ENCODE results near the gene RHOBTB3.
"Not testable (repeated sequence)": the region's sequence is repeated elsewhere in the genome, so short reads cannot be mapped to it uniquely, and the experiment has no call there.

RHOBTB3 gene

GRCh38 chr5:95830226-95830625 lies 99.1 kb downstream of the RHOBTB3 start:
- TF ChIP-seq POLR2A (IDR thresholded peaks at IDR 0.05; ENCODE audit: low read depth, low read length) (no peak), POLR2AphosphoS5 (IDR thresholded peaks at IDR 0.05; ENCODE audit: low read depth, low read length) (no peak), TAF1 (IDR thresholded peaks at IDR 0.05; ENCODE audit: borderline replicate concordance, low read depth, low read length) (no peak)
- DNase-seq (ENCODE audit: insufficient read length) (no peak), FAIRE-seq (no peak)

GRCh38 chr5:95832664-95833063 lies 101.5 kb downstream of the RHOBTB3 start:
- FAIRE-seq (peak; percentile 14), DNase-seq (ENCODE audit: insufficient read length) (no peak)
- no peak for TF ChIP-seq POLR2A (IDR thresholded peaks at IDR 0.05; ENCODE audit: low read depth, low read length)
- TF ChIP-seq TAF1 (IDR thresholded peaks at IDR 0.05; ENCODE audit: borderline replicate concordance, low read depth, low read length) = no peak
- no peak for TF ChIP-seq POLR2AphosphoS5 (IDR thresholded peaks at IDR 0.05; ENCODE audit: low read depth, low read length)

- DNase-seq (ENCODE audit: insufficient read length) (no peak), FAIRE-seq (no peak)
- TF ChIP-seq POLR2A (IDR thresholded peaks at IDR 0.05; ENCODE audit: low read depth, low read length) = no peak
- TF ChIP-seq TAF1 (IDR thresholded peaks at IDR 0.05; ENCODE audit: borderline replicate concordance, low read depth, low read length) = no peak
- TF ChIP-seq POLR2AphosphoS5 (IDR thresholded peaks at IDR 0.05; ENCODE audit: low read depth, low read length) = no peak
Observed at GRCh38 chr5:95835682-95836385, 104.7 kb downstream of the RHOBTB3 start.

DNA sequence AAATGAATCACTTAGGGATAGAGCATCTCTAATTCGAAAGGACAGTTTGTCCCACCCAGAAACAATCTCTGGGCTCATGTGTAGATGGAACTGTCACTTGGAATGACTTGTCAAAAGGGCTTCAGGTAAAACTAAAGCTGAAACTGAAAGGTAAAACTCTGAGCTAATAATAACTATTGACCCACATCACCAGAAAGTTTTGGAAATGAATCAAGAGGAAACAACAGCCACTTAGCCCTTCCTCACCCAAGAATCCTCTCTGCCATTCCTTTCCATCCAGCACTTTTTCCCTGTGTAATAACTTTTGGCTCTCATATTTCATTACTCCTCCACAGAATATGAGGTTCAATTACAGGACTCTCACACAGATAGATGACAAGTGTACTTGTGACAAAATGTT lies 105.4 kb downstream of the RHOBTB3 start:
- DNase-seq (ENCODE audit: insufficient read length) (no peak), FAIRE-seq (peak; percentile 56)
- TF ChIP-seq POLR2A (IDR thresholded peaks at IDR 0.05; ENCODE audit: low read depth, low read length) (no peak), TAF1 (IDR thresholded peaks at IDR 0.05; ENCODE audit: borderline replicate concordance, low read depth, low read length) (no peak), POLR2AphosphoS5 (IDR thresholded peaks at IDR 0.05; ENCODE audit: low read depth, low read length) (no peak)

GRCh38 chr5:95836971-95837370 lies 105.8 kb downstream of the RHOBTB3 start:
- DNase-seq (ENCODE audit: insufficient read length) = not testable (repeated sequence)
- FAIRE-seq = peak; percentile 51

DNA sequence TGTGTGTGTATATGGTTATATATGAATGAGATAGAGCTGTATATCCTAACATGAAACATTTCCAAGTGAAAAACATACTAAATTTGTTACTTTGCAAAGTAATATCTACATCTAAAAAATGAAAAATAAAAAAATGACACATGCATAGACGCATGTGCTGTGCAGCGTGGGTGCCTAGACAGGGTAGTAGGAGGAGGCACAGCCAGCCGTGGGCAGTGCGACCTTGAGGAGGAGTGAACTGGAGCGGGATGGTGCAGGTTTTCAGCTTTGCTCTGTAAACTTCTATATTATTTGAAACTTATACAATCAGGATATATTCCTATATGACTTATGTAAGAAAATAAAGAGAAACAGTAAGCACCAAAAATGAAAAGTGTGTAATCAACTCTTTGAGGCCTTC lies 106.4 kb downstream of the RHOBTB3 start:
- FAIRE-seq (no peak), DNase-seq (ENCODE audit: insufficient read length) (no peak)
- TF ChIP-seq POLR2A (IDR thresholded peaks at IDR 0.05; ENCODE audit: low read depth, low read length) = no peak
- TF ChIP-seq POLR2AphosphoS5 (IDR thresholded peaks at IDR 0.05; ENCODE audit: low read depth, low read length) = no peak
- TF ChIP-seq TAF1 (IDR thresholded peaks at IDR 0.05; ENCODE audit: borderline replicate concordance, low read depth, low read length) = no peak

DNA sequence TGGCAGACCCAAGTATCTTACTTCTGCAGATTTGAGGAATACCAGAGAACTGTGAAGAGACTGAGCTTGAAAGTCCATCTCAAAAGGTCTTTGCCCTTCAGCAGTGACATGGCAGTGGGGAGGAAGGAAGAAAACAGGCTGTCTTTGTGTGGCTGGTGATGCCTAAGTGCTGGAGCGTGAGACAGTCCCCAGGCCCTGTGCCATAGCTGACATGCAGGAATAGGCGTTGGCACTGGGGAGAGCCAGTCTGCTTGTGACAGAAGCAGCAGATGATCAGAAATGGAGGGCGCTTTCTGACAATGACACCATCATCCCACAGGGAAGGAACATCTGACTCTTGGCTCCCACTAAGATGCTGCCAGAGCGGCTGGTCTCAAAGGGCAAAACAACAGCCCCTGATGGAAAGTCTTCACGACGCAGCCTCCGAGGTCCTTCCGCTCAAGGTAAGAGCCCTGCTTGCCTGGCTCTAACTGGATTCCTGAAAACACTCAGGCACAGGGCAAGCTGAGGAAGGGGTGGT lies 106.9 kb downstream of the RHOBTB3 start:
- FAIRE-seq = no peak
- TF ChIP-seq TAF1 (IDR thresholded peaks at IDR 0.05; ENCODE audit: borderline replicate concordance, low read depth, low read length) = no peak
- no peak for TF ChIP-seq POLR2AphosphoS5 (IDR thresholded peaks at IDR 0.05; ENCODE audit: low read depth, low read length)
- no peak for TF ChIP-seq POLR2A (IDR thresholded peaks at IDR 0.05; ENCODE audit: low read depth, low read length)

DNA sequence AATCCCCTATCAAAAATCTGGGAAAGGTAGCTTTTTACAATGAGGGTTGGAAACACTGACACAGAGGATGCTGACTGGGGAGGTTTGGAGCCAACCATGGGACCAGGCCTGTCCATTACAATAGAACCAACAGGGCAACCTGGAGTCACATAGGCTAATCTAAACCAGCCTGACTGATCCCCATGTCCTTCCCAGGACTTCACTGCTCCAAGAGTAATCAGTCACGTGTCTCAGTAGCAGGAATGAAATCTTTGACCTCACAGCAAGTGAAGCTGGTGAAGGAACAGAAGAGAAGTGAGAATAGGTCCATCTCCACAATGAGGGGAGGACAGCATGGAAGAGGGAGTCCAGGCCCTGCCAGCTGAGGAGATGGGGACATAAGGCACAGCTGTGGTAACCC lies 107.4 kb downstream of the RHOBTB3 start:
- TF ChIP-seq TAF1 (IDR thresholded peaks at IDR 0.05; ENCODE audit: borderline replicate concordance, low read depth, low read length) (no peak), POLR2AphosphoS5 (IDR thresholded peaks at IDR 0.05; ENCODE audit: low read depth, low read length) (no peak), POLR2A (IDR thresholded peaks at IDR 0.05; ENCODE audit: low read depth, low read length) (no peak)
- FAIRE-seq (no peak), DNase-seq (ENCODE audit: insufficient read length) (no peak)

More for the DNA sequence above, 106.9 kb downstream of the RHOBTB3 start:
- DNase-seq (ENCODE audit: insufficient read length) = no peak

- FAIRE-seq (no peak), DNase-seq (ENCODE audit: insufficient read length) (no peak)
- no peak for TF ChIP-seq POLR2AphosphoS5 (IDR thresholded peaks at IDR 0.05; ENCODE audit: low read depth, low read length)
- no peak for TF ChIP-seq TAF1 (IDR thresholded peaks at IDR 0.05; ENCODE audit: borderline replicate concordance, low read depth, low read length)
- no peak for TF ChIP-seq POLR2A (IDR thresholded peaks at IDR 0.05; ENCODE audit: low read depth, low read length)
Observed at GRCh38 chr5:95839658-95840057, 108.5 kb downstream of the RHOBTB3 start.

DNA sequence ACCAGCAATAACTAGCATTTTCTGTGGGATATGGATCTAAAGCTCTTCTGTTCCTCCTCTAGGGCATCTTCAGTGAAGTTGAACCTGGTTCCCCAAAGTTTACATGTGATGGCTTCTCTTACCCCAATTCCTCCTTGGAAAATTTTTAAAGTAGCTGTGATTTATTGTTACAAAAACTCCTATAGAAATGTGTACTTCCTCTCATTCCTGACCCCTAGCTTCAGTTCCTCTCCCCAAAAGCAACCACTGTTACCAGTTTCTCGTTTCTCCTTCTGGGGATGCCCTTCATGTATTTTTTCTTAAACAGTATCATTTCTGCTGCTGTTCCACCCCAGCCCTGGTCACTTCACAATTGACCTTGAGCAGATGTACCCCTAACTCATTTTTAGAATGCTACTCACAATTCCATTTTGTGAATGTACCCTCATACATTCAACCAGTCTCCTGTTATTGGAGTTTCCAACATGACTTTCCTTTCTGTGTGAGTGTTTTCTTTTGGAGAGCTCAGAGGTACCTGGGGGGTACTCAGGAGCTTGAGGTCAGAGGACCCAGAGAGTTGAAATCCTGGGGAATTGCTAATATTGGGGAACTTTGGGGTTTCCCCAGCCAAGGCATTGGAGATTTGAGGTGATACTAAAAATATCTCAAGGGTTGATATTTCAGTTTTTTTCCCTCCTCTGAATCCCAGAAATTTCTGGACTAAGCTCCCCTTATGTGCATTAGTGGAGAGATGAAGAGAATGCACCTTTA lies 110.0 kb downstream of the RHOBTB3 start:
- TF ChIP-seq TAF1 (IDR thresholded peaks at IDR 0.05; ENCODE audit: borderline replicate concordance, low read depth, low read length) (no peak), POLR2AphosphoS5 (IDR thresholded peaks at IDR 0.05; ENCODE audit: low read depth, low read length) (no peak), POLR2A (IDR thresholded peaks at IDR 0.05; ENCODE audit: low read depth, low read length) (no peak)
- no peak for DNase-seq (ENCODE audit: insufficient read length)
- no peak for FAIRE-seq

DNA sequence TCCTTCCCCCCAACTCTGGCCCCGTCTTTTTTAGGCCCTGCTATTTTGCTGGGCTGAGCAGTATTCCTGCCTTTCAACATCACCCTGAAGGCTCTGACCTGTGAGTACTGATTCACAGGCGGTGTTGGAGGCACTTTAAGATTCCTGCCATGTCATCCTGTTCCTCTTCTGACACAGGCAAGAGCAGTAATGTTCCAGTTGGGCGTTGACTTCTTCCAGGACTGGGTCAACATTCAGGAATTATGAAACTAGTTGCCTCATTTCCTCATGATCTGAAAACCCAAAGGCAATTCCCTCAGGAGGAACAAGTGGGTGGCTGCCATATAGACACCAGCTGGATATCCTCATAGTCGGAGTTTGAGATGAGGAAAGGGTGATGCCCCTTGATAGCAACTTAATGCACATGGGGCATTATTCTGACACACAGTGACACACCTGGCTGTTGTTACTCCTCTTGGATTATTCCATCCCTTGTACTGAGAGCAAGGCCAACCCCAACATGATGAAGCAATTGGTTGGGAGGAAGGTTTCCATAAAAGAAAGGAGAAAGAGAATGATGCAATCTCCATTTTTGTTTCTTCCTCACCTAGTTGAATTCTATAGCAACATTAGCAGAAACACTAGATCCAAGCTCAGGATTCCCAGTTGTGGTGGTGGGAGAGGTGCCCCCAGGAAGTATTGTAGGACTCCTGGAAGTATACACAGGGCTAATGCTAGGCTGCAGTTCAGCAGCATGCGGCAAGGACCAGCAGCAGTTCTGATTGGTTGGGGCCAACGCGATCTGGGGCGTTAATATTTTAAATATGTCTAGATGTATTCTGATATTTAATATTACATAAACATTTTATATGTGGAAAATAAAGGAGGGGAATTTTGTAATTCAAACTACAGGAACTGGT lies 111.0 kb downstream of the RHOBTB3 start:
- TF ChIP-seq TAF1 (IDR thresholded peaks at IDR 0.05; ENCODE audit: borderline replicate concordance, low read depth, low read length) (no peak), POLR2A (IDR thresholded peaks at IDR 0.05; ENCODE audit: low read depth, low read length) (no peak), POLR2AphosphoS5 (IDR thresholded peaks at IDR 0.05; ENCODE audit: low read depth, low read length) (no peak)
- FAIRE-seq (no peak), DNase-seq (ENCODE audit: insufficient read length) (no peak)
